Ovary (tissue), 3 donors: Measurements from ENCODE around the gene COL4A4.

ENCODE experiments used
- POLR2A ChIP-seq: fragments of 450-650 bp; IDR thresholded peaks from one replicate; pipeline ENCODE4 v1.6.1; 2017; ENCODE audit warnings: antibody characterized with exemption, mild to moderate bottlenecking, moderate library complexity
- TF ChIP-seq, protein P1 (sequence below), 3 donors: fragments of 450-650 bp in 2 of 3; fragments of 200-600 bp in 1 of 3; IDR thresholded peaks; one replicate each; pipeline versions ENCODE4 v1.5.1 to v1.8.0; 2016 to 2022; ENCODE audit warnings: antibody characterized with exemption in 3 of 3, mild to moderate bottlenecking in 1 of 3
- donor health status: DM: no; HTN: no; CAD: no.

DNA sequence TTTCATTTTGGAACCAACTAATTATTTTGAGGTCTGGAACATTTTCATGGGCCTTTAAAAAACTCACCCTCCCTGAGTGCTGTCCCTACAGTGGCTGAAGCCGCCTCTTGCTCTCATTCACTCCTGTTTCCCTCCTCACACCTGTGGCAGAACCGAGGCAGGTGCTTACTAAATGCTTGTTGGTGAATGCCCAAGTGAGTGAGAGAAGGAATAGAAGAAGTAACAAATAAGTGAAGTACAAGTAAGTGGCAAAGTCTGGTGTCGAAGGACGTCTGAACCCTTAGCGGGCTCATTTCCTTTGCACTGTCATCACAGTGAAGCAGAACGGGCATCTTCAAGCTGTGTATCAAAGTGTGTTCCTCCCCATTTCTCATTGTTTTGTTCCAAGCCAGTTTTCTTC, 192.9 kb downstream of the COL4A4 start:
- TF ChIP-seq, protein P1, sequence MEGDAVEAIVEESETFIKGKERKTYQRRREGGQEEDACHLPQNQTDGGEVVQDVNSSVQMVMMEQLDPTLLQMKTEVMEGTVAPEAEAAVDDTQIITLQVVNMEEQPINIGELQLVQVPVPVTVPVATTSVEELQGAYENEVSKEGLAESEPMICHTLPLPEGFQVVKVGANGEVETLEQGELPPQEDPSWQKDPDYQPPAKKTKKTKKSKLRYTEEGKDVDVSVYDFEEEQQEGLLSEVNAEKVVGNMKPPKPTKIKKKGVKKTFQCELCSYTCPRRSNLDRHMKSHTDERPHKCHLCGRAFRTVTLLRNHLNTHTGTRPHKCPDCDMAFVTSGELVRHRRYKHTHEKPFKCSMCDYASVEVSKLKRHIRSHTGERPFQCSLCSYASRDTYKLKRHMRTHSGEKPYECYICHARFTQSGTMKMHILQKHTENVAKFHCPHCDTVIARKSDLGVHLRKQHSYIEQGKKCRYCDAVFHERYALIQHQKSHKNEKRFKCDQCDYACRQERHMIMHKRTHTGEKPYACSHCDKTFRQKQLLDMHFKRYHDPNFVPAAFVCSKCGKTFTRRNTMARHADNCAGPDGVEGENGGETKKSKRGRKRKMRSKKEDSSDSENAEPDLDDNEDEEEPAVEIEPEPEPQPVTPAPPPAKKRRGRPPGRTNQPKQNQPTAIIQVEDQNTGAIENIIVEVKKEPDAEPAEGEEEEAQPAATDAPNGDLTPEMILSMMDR (IDR thresholded peaks at IDR 0.05), result no peak
- no peak for TF ChIP-seq POLR2A
